Upper lobe of left lung (tissue), 4 donors: Measurements from ENCODE around the gene TUBGCP6.

Experiments
- CTCF ChIP-seq, 6 experiments: fragments of 450-650 bp in 4 of 6; fragments of 200-600 bp in 2 of 6; sonication (generic) in 2 of 6; IDR thresholded peaks; one replicate each; pipeline ENCODE4 v1.5.1; 2016 to 2019; ENCODE audit warnings: antibody characterized with exemption in 6 of 6
- POLR2A ChIP-seq, 4 donors: fragments of 450-650 bp; IDR thresholded peaks; one replicate each; pipeline ENCODE4 v1.5.1; 2016 to 2017; ENCODE audit warnings: antibody characterized with exemption in 4 of 4, mild to moderate bottlenecking in 2 of 4

GRCh38 chr22:50266994-50267393, 22.2 kb upstream of the TUBGCP6 start:
- no peak for TF ChIP-seq CTCF (IDR thresholded peaks at IDR 0.05)
- no peak for TF ChIP-seq POLR2A (IDR thresholded peaks at IDR 0.05)
